ENCODE measurements around the gene DOCK1. TPM values are rescaled to one million over a fixed set of nuclear protein-coding genes. Genes with fewer than 3 reads are reported as not detected.

DOCK1 gene
- total RNA-seq, 1 experiment from 2014 or later: 40.0 TPM

- Mint-ChIP-seq H3K4me1 (ENCODE audit: insufficient read depth, unreplicated experiment) (peaks cover 18% of the 10 kb centered on the region), H3K9me3 (ENCODE audit: unreplicated experiment) (no peaks in the 10 kb centered on the region), H3K27ac (ENCODE audit: low read depth, unreplicated experiment) (no peak overlapping the region), H3K4me3 (ENCODE audit: unreplicated experiment) (no peak overlapping the region), H3K36me3 (ENCODE audit: insufficient read depth, unreplicated experiment) (peaks cover 47% of the 10 kb centered on the region), H3K27me3 (ENCODE audit: insufficient read depth, unreplicated experiment) (no peaks in the 10 kb centered on the region)
- TF ChIP-seq CTCF (IDR thresholded peaks at IDR 0.05; ENCODE audit: unreplicated experiment): no peak
- ChIA-PET CTCF (no interaction called here), POLR2A (no interaction called here)
- no TSS peak for BruUV-seq (replicated peaks)
- no peak for DNase-seq (ENCODE audit: unreplicated experiment)
- intact Hi-C loops (cut with micrococcal nuclease): no loop called here
Observed at GRCh38 chr10:127011174-127011573, 105.9 kb downstream of the DOCK1 start.

GRCh38 chr10:127012071-127012768 is 107.0 kb downstream of the DOCK1 start:
- TF ChIP-seq CTCF (IDR thresholded peaks at IDR 0.05; ENCODE audit: unreplicated experiment): no peak
- DNase-seq (ENCODE audit: unreplicated experiment): no peak
- Mint-ChIP-seq H3K27me3 (ENCODE audit: insufficient read depth, unreplicated experiment) (no peaks in the 10 kb centered on the region), H3K4me1 (ENCODE audit: insufficient read depth, unreplicated experiment) (peaks cover 18% of the 10 kb centered on the region), H3K4me3 (ENCODE audit: unreplicated experiment) (peak overlapping the region; percentile 9), H3K27ac (ENCODE audit: low read depth, unreplicated experiment) (no peak overlapping the region), H3K36me3 (ENCODE audit: insufficient read depth, unreplicated experiment) (peaks cover 39% of the 10 kb centered on the region), H3K9me3 (ENCODE audit: unreplicated experiment) (no peaks in the 10 kb centered on the region)
- ChIA-PET POLR2A (no interaction called here), CTCF (interaction anchor here (0.8 kb wide), 1 partner anchor 135 kb away, joined by 3 read pairs; no protein-coding TSS in a partner anchor)
- intact Hi-C loops (cut with micrococcal nuclease): no loop called here
- no TSS peak for BruUV-seq (replicated peaks)

- H3K27ac Mint-ChIP-seq (ENCODE audit: low read depth, unreplicated experiment): no peak overlapping the region
- no peak for TF ChIP-seq CTCF (IDR thresholded peaks at IDR 0.05; ENCODE audit: unreplicated experiment)
- H3K4me1 Mint-ChIP-seq (ENCODE audit: insufficient read depth, unreplicated experiment): peaks cover 18% of the 10 kb centered on the region
- H3K27me3 Mint-ChIP-seq (ENCODE audit: insufficient read depth, unreplicated experiment): no peaks in the 10 kb centered on the region
- no TSS peak for BruUV-seq (replicated peaks)
- H3K36me3 Mint-ChIP-seq (ENCODE audit: insufficient read depth, unreplicated experiment): peaks cover 36% of the 10 kb centered on the region
- no peaks in the 10 kb centered on the region for H3K9me3 Mint-ChIP-seq (ENCODE audit: unreplicated experiment)
- peak overlapping the region; percentile 9 for H3K4me3 Mint-ChIP-seq (ENCODE audit: unreplicated experiment)
- DNase-seq (ENCODE audit: unreplicated experiment): peak; percentile 79
- ChIA-PET CTCF (interaction anchor here (0.8 kb wide), 1 partner anchor 135 kb away, joined by 3 read pairs; no protein-coding TSS in a partner anchor), POLR2A (no interaction called here)
- intact Hi-C loops (cut with micrococcal nuclease): no loop called here
Observed at GRCh38 chr10:127012769-127013152, 107.5 kb downstream of the DOCK1 start.

- intact Hi-C loops (cut with micrococcal nuclease): no loop called here
- Mint-ChIP-seq H3K4me3 (ENCODE audit: unreplicated experiment) (no peak overlapping the region), H3K27me3 (ENCODE audit: insufficient read depth, unreplicated experiment) (no peaks in the 10 kb centered on the region), H3K4me1 (ENCODE audit: insufficient read depth, unreplicated experiment) (peaks cover 18% of the 10 kb centered on the region), H3K27ac (ENCODE audit: low read depth, unreplicated experiment) (no peak overlapping the region), H3K36me3 (ENCODE audit: insufficient read depth, unreplicated experiment) (peaks cover 36% of the 10 kb centered on the region), H3K9me3 (ENCODE audit: unreplicated experiment) (no peaks in the 10 kb centered on the region)
- CTCF ChIA-PET: no interaction called here
- DNase-seq (ENCODE audit: unreplicated experiment): no peak
- POLR2A ChIA-PET: interaction anchor here (0.7 kb wide), 1 partner anchor 18 kb away, joined by 4 read pairs; no protein-coding TSS in a partner anchor
- TF ChIP-seq CTCF (IDR thresholded peaks at IDR 0.05; ENCODE audit: unreplicated experiment): no peak
- no TSS peak for BruUV-seq (replicated peaks)
Observed at GRCh38 chr10:127013211-127013656, 108.0 kb downstream of the DOCK1 start.
